GM21528 (cell line): ENCODE measurements around the gene ZNF681.
"Not testable (repeated sequence)": the region's sequence is repeated elsewhere in the genome, so short reads cannot be mapped to it uniquely, and the experiment has no call there.

ENCODE experiments used
- ATAC-seq: cut with Tn5 transposase; IDR thresholded peaks from one replicate; pipeline ENCODE4 v1.9.1; 2021; ENCODE audit warnings: mild to moderate bottlenecking, moderate library complexity; ENCODE audit not compliant: unreplicated experiment, low FRiP score

Gene ZNF681

DNA sequence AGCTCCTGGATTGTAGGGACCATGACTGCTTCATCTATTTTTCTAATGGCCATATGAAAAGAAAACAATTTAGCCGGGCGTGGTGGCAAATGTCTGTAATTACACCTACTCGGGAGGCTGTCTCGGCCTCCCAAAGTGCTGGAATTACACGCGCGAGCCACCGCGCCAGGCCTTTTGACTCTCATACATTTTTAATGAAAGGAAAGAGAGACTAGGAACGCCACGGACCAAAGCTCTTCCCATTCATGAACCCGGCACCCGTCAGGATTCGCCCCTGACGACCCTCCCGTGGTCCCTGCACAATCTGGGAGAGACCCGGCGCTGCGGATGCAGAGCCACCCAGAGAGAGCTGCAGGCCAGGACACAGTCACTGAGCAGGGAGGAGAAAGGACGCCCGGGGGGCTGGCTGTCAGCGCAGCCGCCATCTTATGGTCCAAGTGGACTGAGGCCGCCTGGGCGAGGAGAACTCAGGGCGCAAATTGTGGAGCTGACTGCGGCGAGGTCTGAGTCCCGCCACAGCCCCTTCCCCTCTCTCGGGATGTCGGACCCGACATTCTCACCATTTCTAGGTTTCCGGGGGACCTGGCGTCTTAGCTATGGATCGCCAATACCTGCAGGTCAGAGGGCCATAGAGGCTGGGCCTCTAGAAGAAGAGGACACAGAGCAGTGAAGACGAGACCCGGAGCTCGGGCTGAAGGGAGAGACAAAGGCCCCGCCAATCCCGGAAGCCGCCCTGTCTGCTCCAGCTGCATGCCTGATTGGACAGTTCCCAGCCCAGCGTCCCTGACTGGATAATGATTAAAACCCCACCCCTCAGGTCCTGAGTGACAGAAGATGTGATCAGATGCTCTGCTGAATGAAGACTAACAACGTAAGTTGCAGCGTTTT, at the start of gene ZNF681:
TSS of gene ZNF681 (minus strand) at position 705 of the 888 bp plus-strand sequence. CDS start at position 563, 142 bp downstream.
- ATAC-seq = peak; percentile 90

DNA sequence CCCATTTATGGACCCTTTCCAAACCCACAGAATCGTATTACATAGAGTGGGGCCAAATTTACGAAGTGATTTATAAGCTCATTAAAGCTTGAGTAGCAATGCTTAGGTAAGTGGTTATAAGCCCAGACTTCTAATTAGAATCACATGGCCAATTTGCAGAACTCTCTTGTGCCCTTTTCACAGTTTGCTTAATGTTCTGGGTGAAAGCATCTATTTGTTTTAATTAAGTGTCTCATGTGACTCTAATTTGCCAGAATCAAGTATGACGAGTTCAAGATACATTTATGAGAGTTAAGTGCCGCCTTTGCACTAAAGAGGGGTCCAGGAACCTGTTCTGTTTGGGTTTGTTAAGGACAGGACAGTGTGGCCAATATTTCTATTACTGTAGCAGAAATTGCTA, 46.0 kb upstream of the ZNF681 start:
- no peak for ATAC-seq

DNA sequence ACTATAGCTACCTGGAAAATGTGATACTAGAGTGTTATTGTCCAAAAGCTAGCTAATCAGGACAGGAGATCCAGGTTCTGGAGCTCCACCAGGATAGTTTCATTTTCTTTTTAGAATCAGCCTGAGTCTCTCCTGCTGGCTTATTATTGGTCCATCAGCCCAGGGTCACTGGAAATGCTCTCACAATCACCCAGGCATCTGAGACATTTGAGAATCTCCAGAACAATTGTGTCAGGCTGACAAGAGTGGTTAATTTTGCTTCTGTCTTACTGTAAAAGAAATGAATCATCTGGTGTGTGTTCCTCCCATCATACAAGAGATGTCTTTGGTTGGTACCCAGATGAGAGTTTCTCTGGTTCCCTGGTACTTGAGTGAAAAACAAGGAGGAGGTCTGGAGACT, 43.6 kb upstream of the ZNF681 start:
- ATAC-seq = no peak

GRCh38 chr19:23801803-23802202, 43.1 kb upstream of the ZNF681 start:
- ATAC-seq = no peak

- no peak for ATAC-seq
These were observed 42.2 kb upstream of the ZNF681 start for GRCh38 chr19:23800868-23801267.

DNA sequence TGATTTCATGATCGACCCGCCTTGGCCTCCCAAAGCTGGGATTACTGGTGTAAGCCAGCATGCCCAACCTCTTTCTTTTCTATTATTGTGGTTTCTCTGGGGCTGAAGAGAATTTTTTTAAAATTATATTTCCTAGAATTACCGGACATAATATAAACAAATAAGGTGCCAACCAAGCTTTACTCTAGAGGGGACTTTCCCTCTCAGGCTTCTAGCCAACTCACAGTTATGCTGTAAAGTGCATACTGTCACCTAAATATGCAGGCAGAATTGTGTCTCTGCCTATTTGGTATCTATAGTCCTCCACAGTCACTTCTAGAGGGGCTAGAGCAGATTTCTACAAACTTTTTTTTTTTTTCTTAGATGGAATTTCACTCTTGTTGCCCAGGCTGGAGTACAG, 41.6 kb upstream of the ZNF681 start:
- ATAC-seq = no peak

- no peak for ATAC-seq
These were observed 40.6 kb upstream of the ZNF681 start for GRCh38 chr19:23799321-23799720.

DNA sequence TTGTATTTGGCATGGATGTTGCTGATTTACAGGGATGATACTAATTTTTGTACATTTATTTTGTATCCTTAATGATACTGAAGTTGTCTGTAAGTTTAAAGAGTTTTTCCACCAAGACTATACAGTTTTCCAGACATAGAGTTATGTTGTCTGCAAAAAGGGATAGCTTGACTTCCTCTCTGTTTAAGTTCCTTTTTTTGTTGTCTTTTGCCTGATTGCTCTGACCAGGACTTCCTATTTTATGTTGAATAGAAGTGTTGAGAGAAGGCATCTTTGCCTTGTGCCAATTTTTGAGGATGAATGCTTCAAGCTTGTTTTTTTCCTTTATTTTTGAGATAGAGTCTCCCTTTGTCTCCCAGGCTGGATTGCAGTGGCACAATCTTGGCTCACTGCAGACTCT, 36.8 kb upstream of the ZNF681 start:
- no peak for ATAC-seq

- no peak for ATAC-seq
These were observed 34.1 kb upstream of the ZNF681 start for GRCh38 chr19:23792784-23793183.

DNA sequence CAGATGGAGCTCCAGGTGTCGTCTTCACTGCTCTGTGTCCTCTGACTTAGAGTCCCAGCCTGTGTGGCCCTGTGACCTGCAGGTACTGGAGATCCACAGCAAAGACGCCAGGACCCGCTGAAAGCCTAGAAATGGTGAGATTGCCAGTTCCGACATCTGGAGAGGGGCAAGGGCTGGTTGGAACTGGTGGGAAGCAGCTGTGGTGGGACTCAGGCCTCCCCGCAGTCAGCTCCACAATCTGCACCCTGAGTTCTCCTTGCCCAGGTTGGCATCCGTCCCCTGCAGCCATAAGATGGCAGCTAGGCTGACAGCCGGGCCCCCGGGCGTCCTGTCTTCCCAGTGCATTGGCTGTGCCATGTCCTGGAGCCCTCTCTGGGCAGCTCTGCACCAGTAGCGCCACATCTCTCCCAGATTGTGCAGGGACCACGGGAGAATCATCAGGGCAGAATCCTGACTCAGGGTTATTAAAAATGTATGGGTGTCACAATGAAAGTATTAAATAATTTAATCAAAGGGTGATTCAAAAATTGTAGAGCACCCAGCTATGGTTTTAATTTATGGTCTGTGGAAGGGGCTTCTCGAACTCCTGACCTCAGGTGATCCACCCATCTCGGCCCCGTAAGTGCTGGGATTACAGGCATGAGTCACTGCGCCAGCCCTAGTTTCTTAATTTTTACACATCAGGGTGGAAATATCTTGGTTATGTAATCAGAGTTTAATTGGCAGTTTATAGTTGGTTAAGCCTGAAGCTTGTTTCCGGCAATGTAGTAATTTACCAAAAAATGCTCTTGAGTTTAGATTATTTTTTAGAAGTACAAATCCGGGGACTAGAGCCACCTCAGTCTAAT, 32.2 kb upstream of the ZNF681 start:
- ATAC-seq = no peak

DNA sequence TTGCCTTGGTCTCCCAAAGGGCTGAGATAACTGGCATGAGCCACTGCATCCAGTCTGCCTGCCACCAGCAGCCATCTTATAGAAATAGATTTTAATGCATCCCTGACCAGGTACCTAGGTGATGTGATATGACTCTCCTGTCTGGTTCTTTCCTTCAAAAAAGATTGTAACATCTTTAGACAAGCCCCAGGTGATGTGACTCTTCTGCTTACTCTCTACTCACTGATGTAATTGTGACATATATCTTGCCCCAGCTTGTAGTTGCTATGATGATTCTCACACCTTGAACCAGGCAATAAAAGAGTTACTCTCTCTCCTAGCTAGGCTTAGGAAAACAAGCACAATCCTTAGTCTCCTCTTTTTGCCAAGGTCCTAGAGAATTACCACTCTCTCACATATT, 30.6 kb upstream of the ZNF681 start:
- ATAC-seq = no peak

- no peak for ATAC-seq
These were observed 29.7 kb upstream of the ZNF681 start for GRCh38 chr19:23788411-23788810.

GRCh38 chr19:23787106-23787505, 28.4 kb upstream of the ZNF681 start:
- no peak for ATAC-seq

- no peak for ATAC-seq
These were observed 27.3 kb upstream of the ZNF681 start for GRCh38 chr19:23785982-23786381.

DNA sequence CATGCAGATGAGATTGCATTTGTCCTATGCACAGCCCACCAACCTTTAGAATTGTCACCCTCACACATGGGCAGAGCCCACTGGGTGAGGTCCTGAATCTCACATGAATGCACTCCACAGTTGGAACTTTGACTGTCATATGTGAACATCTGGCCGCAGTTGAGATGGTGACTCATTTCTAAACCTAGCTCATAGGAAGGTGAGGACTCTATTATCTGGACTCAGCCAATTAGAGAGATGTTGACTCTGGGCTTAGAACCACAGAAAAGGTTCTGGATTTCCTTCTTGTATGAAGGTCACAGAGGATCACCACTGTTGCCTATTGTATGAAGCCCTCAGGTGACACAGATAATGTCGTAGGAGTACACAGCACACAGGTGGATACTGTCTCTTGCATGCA, 25.6 kb upstream of the ZNF681 start:
- ATAC-seq = no peak

DNA sequence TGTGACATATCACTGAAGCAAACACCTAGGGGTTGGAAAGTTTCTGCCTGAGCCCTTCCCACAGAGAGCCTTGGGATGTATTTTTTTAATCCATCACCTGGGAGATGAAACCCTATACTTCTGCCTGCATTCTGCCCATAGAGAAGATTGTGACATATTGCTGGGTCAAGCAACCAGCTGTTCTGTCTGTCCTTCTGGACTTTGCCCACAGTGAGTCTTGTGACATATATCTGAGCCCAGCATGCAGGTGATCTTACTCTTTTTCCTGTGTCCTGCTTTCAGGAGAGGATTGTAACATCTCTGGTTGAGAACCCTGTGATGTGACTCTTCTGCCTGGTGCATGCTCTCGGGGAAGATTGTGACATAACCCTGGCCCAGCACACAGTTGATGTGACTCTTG, 24.9 kb upstream of the ZNF681 start:
- no peak for ATAC-seq

- no peak for ATAC-seq
These were observed 21.0 kb upstream of the ZNF681 start for GRCh38 chr19:23779645-23780044.

- ATAC-seq = no peak
These were observed 19.9 kb upstream of the ZNF681 start for GRCh38 chr19:23778566-23778965.

GRCh38 chr19:23778036-23778435, 19.3 kb upstream of the ZNF681 start:
- not testable (repeated sequence) for ATAC-seq

DNA sequence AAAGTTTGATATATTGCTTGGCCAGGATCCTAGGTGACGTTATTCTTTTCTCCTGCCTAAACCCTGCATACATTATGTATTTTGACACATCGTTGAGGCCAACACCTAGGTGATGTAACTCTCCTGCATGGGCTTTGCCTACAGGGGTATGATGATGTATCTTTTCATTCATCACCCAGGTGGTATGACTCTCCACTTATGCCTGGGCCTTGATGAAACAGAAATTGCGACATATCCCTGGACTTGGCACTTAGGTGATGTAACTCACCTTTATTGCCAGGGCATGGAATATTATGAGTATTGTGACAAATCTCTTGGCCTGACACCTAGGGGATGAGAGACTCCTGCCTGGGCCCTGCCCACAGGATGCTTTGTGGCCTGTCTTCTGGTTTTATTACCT, 18.5 kb upstream of the ZNF681 start:
- no peak for ATAC-seq

DNA sequence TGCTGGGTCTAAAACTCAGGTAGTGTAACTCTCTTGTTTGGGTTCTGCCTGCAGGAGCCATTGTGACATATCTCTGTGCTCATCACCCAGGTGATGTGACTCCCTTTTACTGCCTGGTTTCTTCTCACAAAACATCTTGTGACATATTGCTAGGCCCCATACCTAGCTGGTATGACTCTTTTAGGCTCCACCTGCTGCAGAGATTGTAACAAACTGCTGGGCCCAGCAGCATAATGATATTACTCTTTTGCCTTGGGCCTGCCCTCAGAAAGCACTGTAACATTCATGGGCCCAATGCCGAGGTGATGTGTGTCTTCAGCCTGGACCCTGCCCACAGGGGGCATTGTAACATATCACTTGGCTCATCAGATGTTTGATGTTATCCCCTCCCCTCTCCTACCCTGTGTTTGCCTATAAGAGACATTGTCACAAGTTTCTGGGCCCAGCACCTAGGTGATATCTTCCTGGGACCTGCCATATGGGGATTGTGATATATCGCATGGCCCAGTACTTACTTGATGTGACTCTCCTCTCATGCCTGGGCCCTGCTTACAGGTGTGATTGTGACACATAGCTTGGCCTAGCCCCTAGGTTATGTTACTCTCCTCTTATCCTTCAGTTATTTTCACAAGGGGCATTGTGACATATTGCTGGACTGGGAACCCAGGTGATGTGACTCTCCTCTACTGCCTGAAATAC, 18.0 kb upstream of the ZNF681 start:
- ATAC-seq = no peak
